Measurements from ENCODE around the gene PITPNC1.

- peak; percentile 85 to 98 (median 91) for TF ChIP-seq CTCF (IDR thresholded peaks at IDR 0.05)
- TF ChIP-seq POLR2A (IDR thresholded peaks at IDR 0.05): no peak
Measured at GRCh38 chr17:67475161-67475937, 98.3 kb downstream of the PITPNC1 start.

Measured in esophagus squamous epithelium (tissue), 4 donors.